ENCODE measurements around the gene SLAMF9.

- TF ChIP-seq CTCF (IDR thresholded peaks at IDR 0.05) (no peak), REST (IDR thresholded peaks at IDR 0.05; ENCODE audit: insufficient read depth in 1 of 2, low read depth in 2 of 2, low read length in 1 of 2) (0 out of 4 replicates have a peak, but pooled peaks of 1 of the 2 experiments have one; percentile 17)
These were observed 7.5 kb downstream of the SLAMF9 start for GRCh38 chr1:159946242-159947187.
